Hypothalamus (tissue), 51 donors: ENCODE data around the gene RSAD1.

Experiments used
- DNase-seq, 51 donors: peaks; one replicate each; lab custom pipeline; 2025; lab: John Stamatoyannopoulos, UW

The RSAD1 gene

DNA sequence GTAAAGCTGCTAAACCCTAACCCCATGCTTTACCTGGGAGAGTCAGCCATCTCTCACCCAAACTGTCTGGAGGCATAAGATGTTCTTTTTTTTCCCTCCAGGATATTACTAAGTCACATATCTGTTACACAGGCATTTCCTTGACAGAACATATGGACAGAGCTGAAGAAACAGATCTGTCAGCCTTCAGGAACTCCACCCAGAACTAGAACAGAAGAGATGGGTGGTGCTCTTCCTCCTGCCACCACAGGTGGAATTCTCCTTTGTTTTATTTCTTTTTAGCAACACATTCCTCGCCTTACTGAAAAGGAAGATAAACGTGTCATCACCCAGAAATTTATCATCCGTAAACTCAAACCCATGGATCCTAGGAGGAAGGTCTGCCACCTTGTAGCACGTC lies 38.4 kb downstream of the RSAD1 start:
- no peak for DNase-seq

- no peak for DNase-seq
These were observed 39.1 kb downstream of the RSAD1 start for GRCh38 chr17:50517504-50518383.

- DNase-seq: no peak
These were observed 39.8 kb downstream of the RSAD1 start for GRCh38 chr17:50518384-50519023.

GRCh38 chr17:50519141-50519834 lies 40.6 kb downstream of the RSAD1 start:
- DNase-seq: no peak

GRCh38 chr17:50520483-50520882 lies 41.8 kb downstream of the RSAD1 start:
- no peak for DNase-seq

DNA sequence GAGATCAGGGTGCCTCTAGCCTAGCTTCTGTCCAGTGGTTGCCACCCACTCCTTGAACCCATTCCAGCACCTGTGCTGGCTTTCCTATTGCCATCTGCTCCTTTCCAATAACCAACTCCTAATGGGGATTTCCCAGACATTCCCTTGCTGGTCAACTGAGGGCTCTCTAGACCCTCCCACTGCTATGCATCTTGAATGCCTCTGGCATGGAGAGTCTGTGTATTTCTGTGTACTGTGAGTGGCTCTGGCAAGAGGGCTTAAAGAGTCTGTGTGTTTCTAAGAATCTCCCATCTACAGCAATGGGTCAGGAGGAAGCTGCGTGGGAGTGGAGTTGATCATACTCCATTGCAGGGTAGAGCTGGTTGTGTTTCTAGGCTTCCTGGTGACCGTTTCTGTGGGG lies 42.9 kb downstream of the RSAD1 start:
- DNase-seq: no peak

DNA sequence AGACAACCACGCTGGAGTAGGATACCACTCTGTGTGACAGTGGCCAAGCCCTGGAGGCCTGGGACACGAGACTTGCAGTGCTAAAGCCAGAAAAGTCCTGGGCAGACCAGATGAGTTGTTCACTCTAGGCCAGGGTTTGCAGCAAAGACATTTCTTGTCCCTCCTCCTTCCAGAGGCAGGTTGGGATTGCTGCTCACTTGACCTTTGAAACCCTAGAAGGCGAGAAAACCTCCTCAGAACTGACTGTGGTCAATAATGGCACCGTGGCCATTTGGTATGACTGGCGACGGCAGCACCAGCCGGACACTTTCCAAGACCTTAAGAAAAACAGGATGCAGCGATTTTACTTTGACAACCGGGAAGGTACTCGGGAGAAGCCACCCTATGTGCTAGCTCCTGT lies 44.1 kb downstream of the RSAD1 start:
- DNase-seq: no peak

GRCh38 chr17:50523208-50523607 lies 44.5 kb downstream of the RSAD1 start:
- DNase-seq: no peak

- DNase-seq: no peak
These were observed 46.2 kb downstream of the RSAD1 start for GRCh38 chr17:50524838-50525237.

DNA sequence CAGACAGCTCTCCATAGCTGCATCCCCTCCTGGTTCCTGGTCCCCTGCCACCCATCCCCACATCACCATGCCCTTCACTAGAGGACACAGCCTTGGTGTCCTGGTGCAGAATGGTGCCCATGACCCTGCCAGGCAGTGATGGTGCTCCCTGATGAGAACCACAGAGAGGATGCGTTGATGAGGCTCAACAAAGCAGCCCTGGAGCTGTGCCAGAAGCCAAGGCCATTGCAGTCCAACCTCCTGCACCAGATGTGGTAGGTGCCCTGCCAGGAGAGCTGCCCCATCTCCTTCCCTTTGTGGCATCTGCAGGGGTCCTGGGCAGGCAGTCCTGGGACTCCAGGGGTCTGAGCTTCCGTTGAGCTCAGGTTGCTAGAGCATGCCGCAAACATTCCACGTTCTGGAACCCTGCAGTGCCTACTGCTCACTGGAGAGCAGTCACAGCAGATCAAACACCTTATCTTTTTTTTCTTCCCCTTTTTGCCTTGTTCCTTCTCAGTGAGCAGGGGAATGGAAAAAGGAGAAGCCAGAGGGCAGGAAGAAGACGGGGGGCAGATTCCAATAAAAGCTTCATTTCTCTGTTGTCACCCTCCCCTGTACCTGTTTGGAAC lies 48.6 kb downstream of the RSAD1 start:
- no peak for DNase-seq

- no peak for DNase-seq
These were observed 49.4 kb downstream of the RSAD1 start for GRCh38 chr17:50527949-50528474.

- no peak for DNase-seq
These were observed 51.2 kb downstream of the RSAD1 start for GRCh38 chr17:50529849-50530248.

DNA sequence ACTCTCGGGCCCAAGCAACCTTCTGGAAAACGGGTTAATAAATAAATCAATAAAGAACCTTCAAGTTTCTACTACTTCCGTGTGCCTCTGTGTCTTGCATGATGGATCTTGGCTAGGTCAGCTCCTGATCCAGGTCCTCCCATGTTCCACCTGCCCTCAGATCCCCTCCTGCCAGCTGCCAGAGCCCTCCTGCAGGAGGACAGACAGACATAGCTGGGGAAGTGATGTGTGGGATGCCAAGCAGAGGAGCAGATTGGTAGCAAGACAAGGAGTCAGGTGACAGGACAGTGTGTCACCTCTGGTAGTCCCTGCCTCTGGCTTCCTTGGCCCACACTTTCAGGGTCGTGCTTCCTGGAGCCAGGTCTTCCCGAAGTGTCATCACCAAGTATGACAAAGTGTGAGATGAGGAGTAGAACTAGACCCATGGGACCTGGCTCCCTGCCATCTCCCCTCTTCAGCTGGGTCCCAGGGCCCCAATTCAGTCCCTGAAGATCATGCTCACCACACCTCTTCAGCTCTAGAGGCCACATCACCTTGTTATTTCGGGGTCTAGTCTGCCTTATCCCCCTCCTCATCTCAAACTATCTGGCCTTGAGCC lies 52.9 kb downstream of the RSAD1 start:
- DNase-seq: no peak

- DNase-seq: no peak
These were observed 53.9 kb downstream of the RSAD1 start, which contains the start of gene EPN3 for GRCh38 chr17:50532452-50533024. EPN3 (plus strand) TSS chr17:50532735; CDS start chr17:50536557, 3,822 bp downstream.

DNA sequence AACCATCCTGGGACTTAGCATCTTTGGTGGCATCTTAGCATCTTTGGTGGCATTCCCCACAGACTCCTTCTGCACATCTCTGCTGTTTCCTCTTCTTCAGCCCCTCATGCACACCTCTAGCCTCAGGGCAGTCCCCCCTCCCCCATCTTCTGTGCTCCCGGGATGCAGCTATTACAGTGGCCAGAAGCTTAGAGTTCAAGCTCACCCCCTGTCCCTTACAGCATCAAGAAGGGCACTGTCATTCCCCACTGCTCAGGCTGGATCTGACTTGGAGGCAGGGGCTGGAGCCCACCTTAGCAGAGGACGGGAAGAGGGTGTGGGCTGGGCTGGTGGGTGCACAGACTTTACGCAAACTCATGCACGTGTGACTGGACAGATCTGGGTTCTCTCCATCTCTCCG lies 54.5 kb downstream of the RSAD1 start:
- no peak for DNase-seq

DNA sequence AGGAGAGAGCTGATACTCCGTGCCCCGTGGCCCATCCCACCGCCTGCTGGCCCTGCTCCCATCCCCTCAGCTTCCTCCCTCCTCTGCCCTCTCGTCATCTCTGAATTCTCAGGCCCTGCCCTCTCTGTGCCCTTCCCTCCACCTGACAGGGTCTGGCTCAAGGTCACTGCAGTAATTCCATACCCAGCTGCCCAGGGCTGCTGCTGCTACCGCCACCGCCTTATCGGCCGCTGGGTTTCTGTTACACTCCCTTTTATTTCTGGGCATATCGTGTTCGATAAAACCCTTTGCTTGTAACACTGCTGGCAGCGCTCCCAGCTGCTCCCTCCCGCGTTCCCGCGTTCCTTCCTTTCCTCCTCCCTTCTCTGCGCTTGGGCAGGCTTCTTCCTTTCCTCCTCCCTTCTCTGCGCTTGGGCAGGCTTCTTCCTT lies 55.1 kb downstream of the RSAD1 start:
- DNase-seq: peak in 3 of 51 donors; percentile 5 to 21 (median 19)

DNA sequence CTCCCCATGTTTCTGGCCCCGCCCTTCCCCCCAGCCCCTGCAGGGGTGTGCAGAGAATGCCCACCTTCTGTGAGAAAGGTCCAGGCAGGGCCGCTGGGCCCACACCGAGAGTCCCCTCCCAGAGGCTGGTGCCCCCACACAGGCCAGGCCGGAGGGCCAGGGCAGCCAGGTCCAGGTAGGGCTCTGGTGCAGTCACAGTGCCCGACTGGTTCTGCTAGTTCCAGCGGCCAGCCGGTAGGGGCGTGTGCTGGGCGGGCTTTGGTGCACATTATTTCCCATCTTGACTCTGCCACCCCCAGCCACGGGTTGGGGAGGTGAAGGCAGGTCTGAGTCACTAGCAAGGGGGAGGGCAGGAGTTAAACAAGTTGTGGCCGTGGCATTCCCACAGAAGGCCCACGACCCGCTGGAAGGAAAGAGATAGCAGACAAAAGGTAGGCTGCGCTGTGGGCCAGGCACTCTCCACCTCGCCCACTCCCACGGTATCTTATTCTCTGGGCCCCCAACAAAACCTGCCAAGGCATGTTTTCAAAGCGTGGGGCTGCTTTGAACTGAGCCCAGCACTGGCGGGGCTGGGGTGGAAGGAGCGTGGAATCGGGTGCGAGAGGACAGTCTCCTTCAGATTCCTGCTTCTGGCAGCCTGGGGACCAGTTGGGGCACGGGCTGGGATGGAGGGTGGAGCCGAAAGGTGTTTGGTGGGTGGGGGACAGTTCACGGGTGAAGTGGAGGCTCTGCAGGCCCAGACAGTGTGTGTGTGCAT lies 55.7 kb downstream of the RSAD1 start:
- no peak for DNase-seq

- no peak for DNase-seq
These were observed 56.3 kb downstream of the RSAD1 start for GRCh38 chr17:50534979-50535326.

DNA sequence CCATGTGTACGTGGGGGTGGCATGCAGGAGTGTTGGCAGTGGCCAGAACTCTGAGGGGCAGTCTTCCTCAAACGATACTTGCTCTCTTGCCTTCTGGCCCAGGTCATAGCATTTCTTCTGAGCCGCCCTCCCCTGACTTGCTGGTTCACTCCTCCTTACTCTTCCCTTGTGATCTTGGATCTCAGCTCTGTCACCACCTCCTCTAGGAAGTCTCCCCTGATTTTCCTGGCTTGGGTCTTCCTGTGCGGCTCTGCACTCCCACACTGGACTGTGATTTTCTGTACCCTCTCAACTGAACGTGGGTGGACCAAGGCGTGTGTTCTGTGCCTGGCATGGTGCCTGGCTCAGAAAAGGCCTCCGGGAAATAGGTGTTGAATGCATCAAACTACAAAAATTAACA lies 56.7 kb downstream of the RSAD1 start:
- no peak for DNase-seq
